Pancreas (tissue), 10 donors: ENCODE data around the gene ARID5B. TPM values are rescaled to one million over a fixed set of nuclear protein-coding genes. Genes with fewer than 3 reads are reported as not detected.

Experiments
- ATAC-seq, 4 donors: fragments of 200-7000 bp; cut with Tn5 transposase; one replicate each; pipeline versions ENCODE4 v1.8.0 to v1.9.1; 2020; ENCODE audit warnings: mild to moderate bottlenecking in 4 of 4, moderate library complexity in 4 of 4
- DNase-seq, 6 donors: peaks; one replicate each; pipeline ENCODE4 v3.0.0-alpha.2; 2020
- FAIRE-seq: peaks from 2 replicates; lab custom pipeline; 2012; peaks lifted over from hg19 to GRCh38; lab: Jason Lieb, UNC
- H3K27ac ChIP-seq, 4 donors: fragments of 200-600 bp; sonication (generic); 1 replicate in 3 of 4; 2 replicates in 1 of 4; pipeline versions ENCODE4 v1.5.0 to v1.8.0; 2020
- H3K27me3 ChIP-seq, 4 donors: fragments of 200-600 bp; one replicate each; pipeline ENCODE4 v1.8.0; 2021
- H3K36me3 ChIP-seq, 3 donors: fragments of 200-600 bp; sonication (generic) in 1 of 3; one replicate each; pipeline versions ENCODE4 v1.5.0 to v1.8.0; 2020 to 2021
- H3K4me1 ChIP-seq, 3 donors: fragments of 200-600 bp; one replicate each; pipeline ENCODE4 v1.8.0; 2021
- H3K4me3 ChIP-seq, 4 donors: fragments of 200-600 bp; sonication (generic) in 2 of 4; one replicate each; pipeline versions ENCODE4 v1.5.0 to v1.8.0; 2020 to 2021
- H3K9me3 ChIP-seq, 4 donors: fragments of 200-600 bp; one replicate each; pipeline ENCODE4 v1.8.0; 2021
- WGBS, 2 donors: extraction: QIAGEN DNeasy Blood & Tissue Kit; methylation state at CpG; one replicate each; pipeline ENCODE4 v1.1.7; 2013; 5-methylcytosine and 5-hydroxymethylcytosine counted together
- intact Hi-C, 3 donors: fragments of 100-400 bp; cut with DNase I; formaldehyde crosslinking; loops; one replicate each; pipeline versions ENCODE4 v1.11.1 to v1.14.2; 2022
- polyA plus RNA-seq, 2 donors: library from polyadenylated mRNA; stranded (reverse); fragments of 200-250 nt; gene quantifications; one replicate each; pipeline ENCODE4 v1.2.3, GENCODE V29; 2013
- total RNA-seq, 6 donors: library from RNA; stranded (reverse); fragmentation: NEBNext Ultra II Directional in 4 of 6; extraction: Animal tissue kit (Norgen Biotek cat#: 25700) in 4 of 6; gene quantifications; one replicate each; pipeline versions ENCODE4 v1.2.1 to v1.2.4, GENCODE V29; 2021 to 2023
- TF ChIP-seq, protein P1 (sequence below), 4 donors: fragments of 200-600 bp; sonication (generic) in 3 of 4; IDR thresholded peaks; one replicate each; pipeline versions ENCODE4 v1.5.0 to v1.8.0; 2021; ENCODE audit warnings: antibody characterized with exemption in 4 of 4
- donor health status: healthy with polysubstance abuse.
- donor health status: DM: no; HTN: no; CAD: no; lungs with moderate emphysema.
- donor health status: DM: no; HTN: no; CAD: no.
- donor health status: control.
- donor health status: control.
- donor health status: Bipolar disorder and iron deficiency.
- donor health status: DM: yes; HTN: yes; CAD: no.
- donor health status: DM: no; HTN: no; CAD: no.
- donor health status: DM: no; HTN: no; CAD: no.
- donor health status: DM: yes; HTN: yes; CAD: no.

ARID5B gene
- total and polyA plus RNA-seq, 8 donors: 2.6 to 13.0 (median 5.0) TPM

DNA sequence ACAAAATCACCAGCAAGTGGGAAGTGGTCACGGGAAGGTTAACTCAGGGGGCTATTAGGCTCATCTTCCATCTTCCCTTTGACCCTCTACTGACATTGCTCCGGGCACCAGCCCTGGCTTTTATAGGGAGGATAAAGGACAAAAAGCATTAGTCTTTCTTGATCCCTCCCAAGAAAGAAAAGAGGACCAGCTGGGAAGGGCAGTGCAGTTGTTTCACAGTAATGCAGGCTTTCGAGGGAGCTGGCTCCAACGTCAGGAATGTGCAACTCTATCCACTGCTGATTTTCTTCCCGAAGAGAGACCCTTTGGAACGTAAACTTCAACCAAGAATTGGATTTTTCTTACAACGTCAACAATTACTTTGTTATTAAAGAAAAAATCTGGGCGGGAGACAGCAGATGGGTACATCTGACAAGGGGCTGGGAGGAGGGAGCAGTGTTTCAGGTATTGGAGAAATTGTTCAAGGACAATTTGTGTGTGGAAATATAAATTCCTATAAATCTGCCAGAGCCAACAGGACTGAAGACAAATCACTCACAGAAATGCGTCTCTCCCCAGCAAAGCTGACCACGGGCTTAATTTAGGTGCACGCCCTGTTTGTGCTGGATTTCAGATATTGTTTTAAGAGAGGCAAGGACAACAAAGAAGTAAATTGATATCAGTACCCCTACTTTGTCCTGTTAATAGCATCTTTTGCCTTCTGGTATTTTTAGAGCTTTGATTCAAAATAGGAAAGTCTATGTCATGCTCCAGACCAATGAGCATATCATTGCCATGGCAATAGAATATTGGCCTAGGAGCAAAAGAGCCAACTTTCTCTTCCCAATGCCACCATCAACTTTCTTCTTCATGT, 23.4 kb upstream of the ARID5B start:
- Histone ChIP-seq H3K36me3 (no peaks in the 10 kb centered on the region), H3K4me3 (no peak overlapping the region), H3K27me3 (no peaks in the 10 kb centered on the region), H3K9me3 (no peaks in the 10 kb centered on the region), H3K27ac (no peak overlapping the region), H3K4me1 (no peaks in the 10 kb centered on the region)
- ATAC-seq (no peak), FAIRE-seq (no peak), DNase-seq (no peak)
- intact Hi-C loops: no loop called here
- 51 to 59% methylated on average over 11 of the region's 11 CpGs for WGBS, 2 donors
- TF ChIP-seq, protein P1, sequence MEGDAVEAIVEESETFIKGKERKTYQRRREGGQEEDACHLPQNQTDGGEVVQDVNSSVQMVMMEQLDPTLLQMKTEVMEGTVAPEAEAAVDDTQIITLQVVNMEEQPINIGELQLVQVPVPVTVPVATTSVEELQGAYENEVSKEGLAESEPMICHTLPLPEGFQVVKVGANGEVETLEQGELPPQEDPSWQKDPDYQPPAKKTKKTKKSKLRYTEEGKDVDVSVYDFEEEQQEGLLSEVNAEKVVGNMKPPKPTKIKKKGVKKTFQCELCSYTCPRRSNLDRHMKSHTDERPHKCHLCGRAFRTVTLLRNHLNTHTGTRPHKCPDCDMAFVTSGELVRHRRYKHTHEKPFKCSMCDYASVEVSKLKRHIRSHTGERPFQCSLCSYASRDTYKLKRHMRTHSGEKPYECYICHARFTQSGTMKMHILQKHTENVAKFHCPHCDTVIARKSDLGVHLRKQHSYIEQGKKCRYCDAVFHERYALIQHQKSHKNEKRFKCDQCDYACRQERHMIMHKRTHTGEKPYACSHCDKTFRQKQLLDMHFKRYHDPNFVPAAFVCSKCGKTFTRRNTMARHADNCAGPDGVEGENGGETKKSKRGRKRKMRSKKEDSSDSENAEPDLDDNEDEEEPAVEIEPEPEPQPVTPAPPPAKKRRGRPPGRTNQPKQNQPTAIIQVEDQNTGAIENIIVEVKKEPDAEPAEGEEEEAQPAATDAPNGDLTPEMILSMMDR (IDR thresholded peaks at IDR 0.05): no peak

DNA sequence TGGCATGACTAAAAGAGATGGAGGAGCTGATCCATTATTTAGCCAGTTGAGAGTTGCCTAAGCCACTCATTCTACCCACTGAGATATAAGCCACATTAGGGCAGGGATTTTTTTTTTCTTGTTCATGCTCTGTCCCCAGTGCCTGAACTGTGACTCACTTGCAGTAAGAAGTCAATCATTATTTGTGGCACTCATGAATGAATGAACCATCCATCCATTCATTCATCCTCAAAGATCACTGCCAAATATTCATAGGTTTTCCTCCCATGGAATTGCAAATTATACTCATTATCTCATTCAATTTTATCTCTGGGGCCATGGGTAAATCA, 22.8 kb upstream of the ARID5B start:
- no peak for FAIRE-seq
- H3K4me1 ChIP-seq: no peaks in the 10 kb centered on the region
- TF ChIP-seq, protein P1 (IDR thresholded peaks at IDR 0.05): no peak

DNA sequence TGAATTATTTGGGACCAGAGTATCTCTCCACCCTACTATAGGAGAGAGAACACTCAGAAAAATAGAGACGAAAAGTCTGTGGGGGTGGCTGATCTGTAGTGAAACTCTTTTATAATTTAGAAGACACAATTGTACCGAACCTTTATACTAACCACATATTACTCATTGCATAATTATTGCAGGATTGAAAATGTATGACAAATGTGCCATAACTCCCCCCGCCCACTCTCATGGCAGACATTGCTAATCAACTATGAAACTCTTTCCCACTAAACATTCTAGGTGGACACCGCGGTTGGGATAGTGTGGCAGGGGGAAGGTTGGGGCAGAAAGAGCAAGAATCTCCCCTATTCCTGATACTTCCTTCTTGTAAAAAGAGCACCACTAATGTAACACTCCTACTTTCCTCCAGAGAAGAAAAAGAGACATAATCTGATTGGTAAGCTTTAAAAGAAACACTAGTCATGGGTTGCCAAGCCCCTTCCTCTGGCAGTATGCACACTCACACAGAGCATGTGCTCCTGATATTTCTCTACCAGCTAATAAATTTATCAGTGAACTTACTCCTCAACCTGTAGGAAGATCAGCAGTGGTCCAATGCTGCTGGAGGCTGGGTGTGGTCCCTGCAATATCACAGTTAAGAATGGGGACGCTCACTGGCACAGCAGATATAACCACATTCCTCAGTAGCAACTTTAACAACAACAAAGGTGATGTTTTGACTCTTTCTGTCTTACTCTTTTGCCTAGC, 18.7 kb upstream of the ARID5B start:
- WGBS, 2 donors: 91 to 95% methylated on average over 6 of the region's 6 CpGs
- no peak overlapping the region for H3K4me3 ChIP-seq
- DNase-seq (no peak), ATAC-seq (no peak), FAIRE-seq (no peak)
- no peaks in the 10 kb centered on the region for H3K36me3 ChIP-seq
- intact Hi-C loops: no loop called here
- no peaks in the 10 kb centered on the region for H3K27me3 ChIP-seq
- H3K27ac ChIP-seq: no peak overlapping the region
- no peaks in the 10 kb centered on the region for H3K4me1 ChIP-seq
- no peaks in the 10 kb centered on the region for H3K9me3 ChIP-seq
- TF ChIP-seq, protein P1 (IDR thresholded peaks at IDR 0.05): no peak

More for the DNA sequence above, 22.8 kb upstream of the ARID5B start:
- Histone ChIP-seq H3K9me3 (no peaks in the 10 kb centered on the region), H3K27me3 (no peaks in the 10 kb centered on the region), H3K27ac (no peak overlapping the region), H3K4me3 (no peak overlapping the region), H3K36me3 (no peaks in the 10 kb centered on the region)
- no peak for DNase-seq
- no peak for ATAC-seq
- intact Hi-C loops: no loop called here

DNA sequence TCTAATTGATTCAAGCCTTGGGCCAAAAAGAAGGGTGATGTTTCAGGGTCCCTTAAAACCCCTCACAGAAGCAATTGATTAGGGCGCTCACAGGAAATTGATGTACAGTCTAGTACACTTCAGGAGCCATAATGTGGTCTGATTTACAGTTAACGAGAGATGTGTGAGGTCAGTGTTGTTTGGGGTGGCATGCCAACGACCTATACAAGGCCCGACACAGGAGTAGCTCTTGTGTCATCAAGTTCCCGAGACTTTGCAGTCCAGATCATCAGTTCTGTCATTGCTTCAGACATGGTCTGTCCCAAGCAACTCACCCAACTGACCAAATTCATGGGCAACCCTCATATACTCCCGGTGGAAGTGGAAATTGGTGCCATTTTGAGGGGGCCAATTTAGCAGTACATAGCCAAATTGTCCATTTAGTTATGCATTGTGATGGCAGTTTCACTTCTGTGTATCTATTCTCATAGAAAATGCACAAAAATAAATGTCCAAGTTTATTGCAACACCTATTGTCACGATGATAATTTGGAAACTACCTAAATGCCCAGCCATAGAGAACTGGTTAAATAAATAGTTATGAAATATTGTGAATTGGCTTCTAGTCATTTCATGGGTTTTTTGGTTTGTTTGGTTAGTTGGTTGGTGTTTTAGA, 18.0 kb upstream of the ARID5B start:
- TF ChIP-seq, protein P1 (IDR thresholded peaks at IDR 0.05): no peak
- no peaks in the 10 kb centered on the region for H3K9me3 ChIP-seq
- no peak for ATAC-seq
- WGBS, 2 donors: 92 to 94% methylated on average over 7 of the region's 7 CpGs
- H3K27me3 ChIP-seq: no peaks in the 10 kb centered on the region
- FAIRE-seq: no peak
- no peak overlapping the region for H3K4me3 ChIP-seq
- H3K36me3 ChIP-seq: no peaks in the 10 kb centered on the region
- intact Hi-C loops: no loop called here
- H3K4me1 ChIP-seq: no peaks in the 10 kb centered on the region
- DNase-seq: no peak
- no peak overlapping the region for H3K27ac ChIP-seq
